AG04450 (cell line): ENCODE measurements around the gene COL25A1. TPM values are rescaled to one million over a fixed set of nuclear protein-coding genes. Genes with fewer than 3 reads are reported as not detected.

Experiments used
- CTCF ChIA-PET: fragments of 300-600, 350-600 bp; formaldehyde crosslinking; extraction: SDS; loops from one replicate; lab custom pipeline; 2022; ENCODE audit warnings: antibody characterized with exemption, inconsistent platforms; lab: Charles Lee
- POLR2A ChIA-PET: fragments of 350-600 bp; formaldehyde crosslinking; extraction: SDS; loops from one replicate; lab custom pipeline; 2021; ENCODE audit warnings: antibody characterized with exemption, inconsistent platforms; lab: Yijun Ruan, JAX
- DNase-seq: peaks from one replicate; pipeline ENCODE4 v3.0.0-alpha.2; 2011; ENCODE audit warnings: low read depth, low spot score
- H3K27ac ChIP-seq: one replicate; pipeline ENCODE4 v1.5.1; 2012; ENCODE audit warnings: low read depth, low read length, control low read depth
- H3K27me3 ChIP-seq: one replicate; pipeline ENCODE4 v1.6.0; 2012; ENCODE audit warnings: low read length; ENCODE audit not compliant: control insufficient read depth, insufficient read depth
- H3K4me3 ChIP-seq: 2 replicates; pipeline ENCODE4 v1.5.1; 2011; ENCODE audit warnings: mild to moderate bottlenecking, low read depth, low read length, control low read depth
- H3K9me3 ChIP-seq: 2 replicates; pipeline ENCODE4 v1.5.1; 2012; ENCODE audit warnings: low read length; ENCODE audit not compliant: control insufficient read depth, insufficient read depth
- CTCF ChIP-seq: IDR thresholded peaks from 2 replicates; pipeline ENCODE4 v1.5.1; 2011; ENCODE audit warnings: low read depth, low read length, control low read depth, inconsistent platforms
- polyA plus RNA-seq: library from polyadenylated mRNA; depleted of rRNA; stranded (reverse); fragments of >200 nt; gene quantifications from 2 replicates; pipeline ENCODE4 v1.2.3, GENCODE V29; 2011

Gene COL25A1
- polyA plus RNA-seq, 1 experiment, result not detected

GRCh38 chr4:109256818-109257217 lies 45.6 kb downstream of the COL25A1 start:
- Histone ChIP-seq H3K27ac (no peak overlapping the region), H3K9me3 (no peaks in the 10 kb centered on the region), H3K27me3 (peaks cover 1% of the 10 kb centered on the region), H3K4me3 (no peak overlapping the region)
- ChIA-PET POLR2A (no interaction called here), CTCF (no interaction called here)
- DNase-seq, result no peak
- TF ChIP-seq CTCF, result no peak

GRCh38 chr4:109254845-109255244 lies 47.6 kb downstream of the COL25A1 start:
- no peak for TF ChIP-seq CTCF

GRCh38 chr4:109251396-109251795 lies 51.1 kb downstream of the COL25A1 start:
- Histone ChIP-seq H3K4me3 (no peak overlapping the region), H3K27ac (peak overlapping the region; percentile 4), H3K27me3 (peaks cover 2% of the 10 kb centered on the region), H3K9me3 (no peaks in the 10 kb centered on the region)
- CTCF ChIA-PET, result no interaction called here
- no peak for DNase-seq
- no peak for TF ChIP-seq CTCF
- POLR2A ChIA-PET, result no interaction called here

More at GRCh38 chr4:109254845-109255244, 47.6 kb downstream of the COL25A1 start:
- CTCF ChIA-PET, result no interaction called here
- POLR2A ChIA-PET, result no interaction called here
- no peak overlapping the region for H3K27ac ChIP-seq
- H3K9me3 ChIP-seq, result no peaks in the 10 kb centered on the region
- H3K27me3 ChIP-seq, result peaks cover 2% of the 10 kb centered on the region
- no peak overlapping the region for H3K4me3 ChIP-seq
- DNase-seq, result no peak

- Histone ChIP-seq H3K27ac (no peak overlapping the region), H3K4me3 (no peak overlapping the region), H3K27me3 (peaks cover 2% of the 10 kb centered on the region), H3K9me3 (no peaks in the 10 kb centered on the region)
- TF ChIP-seq CTCF, result no peak
- ChIA-PET CTCF (no interaction called here), POLR2A (no interaction called here)
- DNase-seq, result no peak
These were observed 54.0 kb downstream of the COL25A1 start for GRCh38 chr4:109248322-109248900.

GRCh38 chr4:109243871-109244270 lies 58.6 kb downstream of the COL25A1 start:
- no peaks in the 10 kb centered on the region for H3K27me3 ChIP-seq
- POLR2A ChIA-PET, result no interaction called here
- CTCF ChIA-PET, result no interaction called here
- H3K4me3 ChIP-seq, result no peak overlapping the region
- TF ChIP-seq CTCF, result no peak
- no peak overlapping the region for H3K27ac ChIP-seq
- H3K9me3 ChIP-seq, result no peaks in the 10 kb centered on the region
- no peak for DNase-seq
